Smooth muscle cell (in vitro differentiated cells): ENCODE measurements around the gene KIAA0825. TPM values are rescaled to one million over a fixed set of nuclear protein-coding genes. Genes with fewer than 3 reads are reported as not detected.

ENCODE experiments used
- DNase-seq: peaks from one replicate; lab custom pipeline; 2025; ENCODE audit not compliant: unreplicated experiment; lab: John Stamatoyannopoulos, UW
- H2AFZ ChIP-seq: fragments of 200-600 bp; sonication (generic); 2 replicates; pipeline ENCODE4 v1.6.0; 2016; ENCODE audit warnings: antibody characterized with exemption, low read depth, mild to moderate bottlenecking
- H3F3A ChIP-seq: fragments of 200-600 bp; sonication (generic); 2 replicates; pipeline ENCODE4 v1.6.0; 2017; ENCODE audit warnings: antibody characterized with exemption, low read depth
- H3K27ac ChIP-seq: fragments of 200-600 bp; sonication (generic); 2 replicates; pipeline ENCODE4 v1.5.1; 2016; ENCODE audit warnings: low read depth, mild to moderate bottlenecking
- H3K27me3 ChIP-seq: fragments of 200-600 bp; sonication (generic); 2 replicates; pipeline ENCODE4 v1.6.1; 2016; ENCODE audit warnings: low read depth, mild to moderate bottlenecking
- H3K36me3 ChIP-seq: fragments of 200-600 bp; sonication (generic); 2 replicates; pipeline ENCODE4 v1.5.1; 2016; ENCODE audit warnings: low read depth
- H3K4me1 ChIP-seq: fragments of 200-600 bp; sonication (generic); 2 replicates; pipeline ENCODE4 v1.5.1; 2016; ENCODE audit warnings: low read depth
- H3K4me2 ChIP-seq: fragments of 200-600 bp; sonication (generic); 2 replicates; pipeline ENCODE4 v1.6.0; 2016; ENCODE audit warnings: mild to moderate bottlenecking
- H3K4me3 ChIP-seq: fragments of 200-600 bp; sonication (generic); 2 replicates; pipeline ENCODE4 v1.5.1; 2016; ENCODE audit warnings: mild to moderate bottlenecking
- H3K79me2 ChIP-seq: fragments of 200-600 bp; sonication (generic); 2 replicates; pipeline ENCODE4 v1.6.0; 2016; ENCODE audit warnings: low read depth, mild to moderate bottlenecking
- H3K9ac ChIP-seq: fragments of 200-600 bp; sonication (generic); 2 replicates; pipeline ENCODE4 v1.6.0; 2016; ENCODE audit warnings: low read depth
- H3K9me3 ChIP-seq: fragments of 200-600 bp; sonication (generic); replicated peaks from 2 replicates; pipeline ENCODE4 v1.5.1; 2016; ENCODE audit warnings: low read depth
- H4K20me1 ChIP-seq: fragments of 200-600 bp; sonication (generic); 2 replicates; pipeline ENCODE4 v1.6.0; 2016; ENCODE audit warnings: low read depth
- WGBS: methylation state at CpG from one replicate; pipeline ENCODE4 v1.1.7; 2016; ENCODE audit warnings: low lambda C conversion rate; 5-methylcytosine and 5-hydroxymethylcytosine counted together
- polyA plus RNA-seq: library from polyadenylated mRNA; unstranded; fragments of >200 nt; fragmentation: Nextera tagmentation; extraction: Ambion mirVana; gene quantifications from 2 replicates; pipeline ENCODE4 v1.2.1, GENCODE V29; 2016
- total RNA-seq: library from RNA; depleted of rRNA; stranded (reverse); fragments of >200 nt; gene quantifications from 2 replicates; pipeline ENCODE4 v1.2.3, GENCODE V29; 2014
- TF ChIP-seq, protein P1 (sequence below): fragments of 200-600 bp; sonication (generic); IDR thresholded peaks from 2 replicates; pipeline ENCODE4 v1.5.1; 2017; ENCODE audit warnings: borderline replicate concordance, mild to moderate bottlenecking, antibody characterized with exemption; ENCODE audit not compliant: insufficient read depth, poor library complexity, severe bottlenecking

The KIAA0825 gene
- total and polyA plus RNA-seq, 2 experiments from 2014 or later, result 1.3 to 3.1 TPM

DNA sequence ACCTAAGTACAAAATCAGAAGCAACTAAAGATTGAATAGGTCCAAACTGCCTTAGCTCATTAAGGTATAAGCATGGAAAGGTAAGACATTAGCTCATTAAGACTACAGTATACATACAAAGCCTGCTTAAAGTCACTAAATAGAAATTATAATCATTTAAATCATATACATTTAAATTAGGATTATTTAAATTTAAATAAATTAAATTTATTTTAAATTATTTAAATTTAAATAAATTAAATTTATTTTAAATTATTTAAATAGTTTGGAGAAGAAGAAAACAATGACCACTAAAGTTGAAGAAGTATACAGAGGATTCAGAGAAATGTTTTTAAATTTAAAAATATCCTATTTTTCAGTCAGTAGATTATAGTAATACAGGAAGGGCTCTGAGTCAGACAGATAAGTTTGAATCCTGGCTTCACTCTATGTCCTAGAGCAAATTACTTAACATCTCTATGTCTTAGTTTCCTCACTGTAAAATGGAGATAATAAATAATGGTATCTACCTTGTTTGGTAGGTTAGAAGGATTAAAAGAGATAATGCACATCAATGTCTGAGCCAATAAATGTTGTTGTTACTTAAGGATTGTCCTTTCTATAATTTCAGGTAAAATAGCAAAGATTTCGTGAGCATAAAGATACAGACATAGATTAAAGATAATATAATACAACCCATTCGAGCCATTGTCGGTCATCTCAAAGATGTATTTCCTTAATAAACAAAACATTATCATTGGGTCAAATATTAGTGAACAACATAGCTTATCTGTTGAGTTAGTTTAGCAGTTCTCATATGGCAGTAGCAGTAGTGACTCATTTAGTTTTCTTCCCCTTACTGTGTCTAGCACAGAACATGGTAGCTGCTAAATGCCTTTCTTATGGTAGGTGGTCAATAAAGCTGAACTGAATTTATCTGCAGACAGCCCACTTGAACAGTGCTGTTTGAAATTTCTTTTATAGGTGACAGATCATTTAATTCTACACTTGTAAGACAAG, 100.6 kb downstream of the KIAA0825 start:
- Histone ChIP-seq H3K4me3 (no peak overlapping the region), H3K4me2 (peak overlapping the region; percentile 2), H3K27me3 (no peaks in the 10 kb centered on the region), H3K9ac (no peak overlapping the region), H3K9me3 (no peaks in the 10 kb centered on the region), H4K20me1 (no peaks in the 10 kb centered on the region), H3K36me3 (no peaks in the 10 kb centered on the region), H3K79me2 (no peaks in the 10 kb centered on the region), H2AFZ (no peak overlapping the region), H3F3A (no peaks in the 10 kb centered on the region), H3K4me1 (no peaks in the 10 kb centered on the region), H3K27ac (no peak overlapping the region)
- no peak for DNase-seq
- TF ChIP-seq, protein P1, sequence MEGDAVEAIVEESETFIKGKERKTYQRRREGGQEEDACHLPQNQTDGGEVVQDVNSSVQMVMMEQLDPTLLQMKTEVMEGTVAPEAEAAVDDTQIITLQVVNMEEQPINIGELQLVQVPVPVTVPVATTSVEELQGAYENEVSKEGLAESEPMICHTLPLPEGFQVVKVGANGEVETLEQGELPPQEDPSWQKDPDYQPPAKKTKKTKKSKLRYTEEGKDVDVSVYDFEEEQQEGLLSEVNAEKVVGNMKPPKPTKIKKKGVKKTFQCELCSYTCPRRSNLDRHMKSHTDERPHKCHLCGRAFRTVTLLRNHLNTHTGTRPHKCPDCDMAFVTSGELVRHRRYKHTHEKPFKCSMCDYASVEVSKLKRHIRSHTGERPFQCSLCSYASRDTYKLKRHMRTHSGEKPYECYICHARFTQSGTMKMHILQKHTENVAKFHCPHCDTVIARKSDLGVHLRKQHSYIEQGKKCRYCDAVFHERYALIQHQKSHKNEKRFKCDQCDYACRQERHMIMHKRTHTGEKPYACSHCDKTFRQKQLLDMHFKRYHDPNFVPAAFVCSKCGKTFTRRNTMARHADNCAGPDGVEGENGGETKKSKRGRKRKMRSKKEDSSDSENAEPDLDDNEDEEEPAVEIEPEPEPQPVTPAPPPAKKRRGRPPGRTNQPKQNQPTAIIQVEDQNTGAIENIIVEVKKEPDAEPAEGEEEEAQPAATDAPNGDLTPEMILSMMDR, result no peak
- 99% methylated on average over 3 of the region's 3 CpGs for WGBS

DNA sequence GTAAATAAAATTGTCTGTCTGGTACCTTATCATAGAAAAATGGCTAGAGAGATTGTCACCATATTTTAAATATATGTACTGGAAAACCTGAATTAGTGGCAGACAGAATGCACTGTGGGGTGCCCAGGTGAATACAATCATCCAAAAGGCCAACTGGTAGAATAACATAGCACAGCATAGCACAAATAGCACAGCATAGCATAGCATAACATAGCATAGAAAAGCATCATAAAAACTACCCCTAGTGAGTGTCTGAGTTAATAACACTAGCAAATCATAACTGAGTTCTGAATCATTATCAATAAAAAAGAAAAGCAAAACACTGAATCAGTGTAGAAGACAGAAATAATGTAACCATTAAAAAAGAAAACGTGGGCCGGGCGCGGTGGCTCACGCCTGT, 102.3 kb downstream of the KIAA0825 start:
- Histone ChIP-seq H3K9me3 (no peaks in the 10 kb centered on the region), H3K27me3 (no peaks in the 10 kb centered on the region), H4K20me1 (no peaks in the 10 kb centered on the region), H3K4me2 (no peak overlapping the region), H3K27ac (no peak overlapping the region), H3K4me1 (no peaks in the 10 kb centered on the region), H3K36me3 (no peaks in the 10 kb centered on the region), H3F3A (no peaks in the 10 kb centered on the region), H3K4me3 (no peak overlapping the region), H3K79me2 (no peaks in the 10 kb centered on the region), H2AFZ (no peak overlapping the region), H3K9ac (no peak overlapping the region)
- WGBS, result 99% methylated on average over 5 of the region's 5 CpGs
- TF ChIP-seq, protein P1, result no peak
- DNase-seq, result no peak

DNA sequence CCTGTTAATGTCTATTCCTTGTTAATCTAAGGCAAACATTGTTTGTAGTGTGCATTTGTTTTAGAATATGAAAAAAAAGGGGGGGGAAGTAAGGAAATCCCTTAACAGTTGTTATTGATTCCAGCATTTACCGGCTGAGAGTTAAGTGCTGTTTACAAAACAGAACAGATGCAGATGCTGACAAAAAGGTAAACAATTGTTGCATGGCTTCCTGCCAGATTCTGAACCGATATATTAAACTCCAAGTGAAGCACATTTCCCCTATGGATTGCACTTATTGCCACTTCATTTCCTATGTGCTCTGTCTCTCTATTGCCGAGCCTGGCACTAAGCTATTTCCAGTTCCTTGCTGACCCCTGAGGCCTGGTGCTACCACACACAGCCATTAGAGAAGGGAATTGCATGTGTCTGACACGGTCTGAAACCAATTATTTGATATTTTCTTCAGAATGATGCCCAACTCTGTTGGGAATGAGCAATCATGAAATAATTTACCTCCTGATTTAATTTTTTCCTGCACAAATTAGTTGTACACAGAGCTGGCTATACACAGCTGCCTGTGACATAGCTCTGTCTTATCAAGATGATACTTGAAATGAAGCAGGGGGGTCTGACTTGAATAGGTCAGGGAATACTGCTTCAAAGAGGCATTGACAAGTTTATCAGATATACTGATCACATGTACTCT, 109.8 kb downstream of the KIAA0825 start:
- Histone ChIP-seq H4K20me1 (no peaks in the 10 kb centered on the region), H3K4me1 (no peaks in the 10 kb centered on the region), H3F3A (no peaks in the 10 kb centered on the region), H3K4me2 (no peak overlapping the region), H3K4me3 (no peak overlapping the region), H3K9ac (no peak overlapping the region), H2AFZ (no peak overlapping the region), H3K27ac (no peak overlapping the region), H3K27me3 (no peaks in the 10 kb centered on the region), H3K79me2 (no peaks in the 10 kb centered on the region), H3K9me3 (no peaks in the 10 kb centered on the region), H3K36me3 (no peaks in the 10 kb centered on the region)
- TF ChIP-seq, protein P1, result no peak
- DNase-seq, result no peak
- WGBS, result 59% methylated on average over 4 of the region's 4 CpGs
